ENCODE results near the gene PDE4B.
"Not testable (repeated sequence)": the region's sequence is repeated elsewhere in the genome, so short reads cannot be mapped to it uniquely, and the experiment has no call there.

PDE4B gene

DNA sequence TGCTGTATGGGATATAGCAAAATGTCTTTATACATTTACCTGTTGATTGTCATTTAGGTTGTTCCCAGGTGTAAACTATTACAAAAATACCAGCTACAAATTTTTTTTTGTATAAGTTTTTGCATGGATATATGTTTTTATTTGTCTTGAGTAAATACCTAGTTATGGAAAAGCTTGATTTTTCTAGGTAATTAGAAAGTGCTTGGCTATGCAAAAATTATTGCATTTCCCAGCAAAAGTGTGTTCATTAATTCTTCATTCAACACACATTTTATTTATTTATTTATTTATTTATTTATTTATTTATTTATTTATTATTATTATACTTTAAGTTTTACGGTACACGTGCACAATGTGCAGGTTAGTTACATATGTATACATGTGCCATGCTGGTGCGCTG, 22.1 kb downstream of the PDE4B start:
- DNase-seq (ENCODE audit: low read depth) = no peak

- no peak for DNase-seq (ENCODE audit: low read depth)
Observed at GRCh38 chr1:65817891-65818290, 25.2 kb downstream of the PDE4B start.

- DNase-seq (ENCODE audit: low read depth) = no peak
Observed at GRCh38 chr1:65818966-65819365, 26.3 kb downstream of the PDE4B start.

- DNase-seq (ENCODE audit: low read depth) = peak; percentile 86
Observed at GRCh38 chr1:65820983-65821382, 28.3 kb downstream of the PDE4B start.

- DNase-seq (ENCODE audit: low read depth) = no peak
Observed at GRCh38 chr1:65821386-65821785, 28.7 kb downstream of the PDE4B start.

DNA sequence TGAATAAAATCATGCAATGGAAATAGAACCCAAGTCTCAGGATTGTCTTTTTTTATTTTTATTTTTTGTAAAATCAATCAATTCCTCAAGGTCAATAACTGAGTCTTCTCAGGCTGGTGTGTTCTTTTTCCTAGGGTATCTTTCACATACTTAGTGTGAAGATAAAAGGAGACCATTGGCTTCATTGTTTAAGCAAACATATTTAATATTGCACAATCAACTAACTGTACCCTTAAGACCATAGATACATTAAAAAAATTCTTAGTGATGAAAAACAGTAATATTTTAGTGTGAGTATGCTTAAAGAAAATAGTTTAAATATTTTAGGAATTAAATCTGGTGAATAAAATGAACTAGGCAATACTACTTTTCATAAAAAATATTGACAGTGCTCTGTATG, 31.4 kb downstream of the PDE4B start:
- no peak for DNase-seq (ENCODE audit: low read depth)

GRCh38 chr1:65825741-65826140, 33.0 kb downstream of the PDE4B start:
- DNase-seq (ENCODE audit: low read depth) = no peak

DNA sequence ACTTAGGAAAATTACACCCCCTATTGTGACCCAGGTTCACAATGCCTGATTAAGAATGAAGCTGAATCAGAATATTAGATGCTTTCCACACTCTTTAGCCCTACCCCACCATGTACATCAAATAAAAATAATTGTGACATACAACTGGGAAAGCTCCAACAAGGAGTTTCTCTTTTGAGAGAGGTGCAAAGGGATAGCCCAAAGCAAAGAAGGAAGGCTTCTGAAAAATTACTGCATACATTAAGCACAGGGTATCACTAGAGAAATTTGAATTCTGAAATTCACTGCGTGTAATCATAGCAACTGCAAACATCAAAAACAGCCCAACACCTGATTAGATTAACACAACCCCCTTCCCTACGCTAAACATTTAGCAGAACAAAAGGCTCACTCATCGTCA, 34.1 kb downstream of the PDE4B start:
- no peak for DNase-seq (ENCODE audit: low read depth)

- no peak for DNase-seq (ENCODE audit: low read depth)
Observed at GRCh38 chr1:65827346-65827745, 34.7 kb downstream of the PDE4B start.

DNA sequence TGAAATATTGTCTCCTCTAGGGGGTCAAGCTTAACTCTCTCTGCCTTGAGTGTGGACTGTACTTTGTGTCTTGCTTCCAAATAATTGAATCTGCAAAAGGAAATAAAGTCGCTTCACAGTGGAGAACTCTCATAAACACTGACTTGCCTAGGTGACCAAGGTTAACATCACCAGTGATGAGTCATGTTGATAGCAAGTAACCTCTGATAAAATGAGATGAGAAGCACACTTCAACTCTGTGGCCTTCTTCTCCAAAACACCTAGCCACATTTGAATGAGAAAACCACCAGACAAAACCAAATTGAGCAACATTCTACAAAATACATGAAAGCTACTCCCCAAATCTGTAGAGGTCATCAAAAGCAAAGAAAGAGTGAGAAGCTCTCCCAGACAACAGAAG, 37.6 kb downstream of the PDE4B start:
- no peak for DNase-seq (ENCODE audit: low read depth)

DNA sequence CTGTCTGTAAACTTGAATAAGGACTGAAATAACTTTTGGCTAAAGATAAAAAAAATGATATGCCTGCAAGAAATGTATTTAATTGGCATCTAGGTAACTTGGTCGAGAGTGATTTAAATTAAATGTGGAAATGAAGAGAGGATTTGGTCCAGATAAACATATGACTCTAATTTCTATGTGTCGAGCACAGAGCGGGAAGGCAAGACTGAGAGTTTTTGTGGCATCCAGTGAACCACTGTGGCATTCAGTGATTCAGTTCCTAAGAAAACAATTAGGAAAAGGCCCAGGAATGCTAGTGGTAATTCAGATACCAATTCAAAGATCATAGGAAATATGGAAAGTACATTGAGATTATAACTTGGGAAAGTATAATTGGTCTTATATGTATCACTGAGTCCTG, 39.6 kb downstream of the PDE4B start:
- DNase-seq (ENCODE audit: low read depth) = no peak

DNA sequence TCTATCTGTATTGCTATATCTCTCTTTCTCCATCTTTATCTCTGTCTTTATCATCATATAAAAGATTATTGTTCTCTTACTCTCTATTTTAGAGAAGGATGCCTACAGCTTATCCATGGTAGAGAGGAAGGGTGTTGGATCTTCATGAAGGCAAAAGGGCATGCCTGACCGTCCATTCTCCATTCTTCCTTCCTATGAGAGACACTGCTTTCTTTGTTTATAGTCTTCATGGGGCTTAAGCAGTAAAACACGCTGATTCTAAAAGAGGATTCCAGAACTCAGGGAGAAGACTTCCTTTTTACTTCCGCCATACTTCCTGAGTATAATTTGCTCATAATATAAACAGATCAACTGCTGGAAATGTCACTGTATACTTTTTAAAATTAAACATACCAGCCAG, 44.0 kb downstream of the PDE4B start:
- DNase-seq (ENCODE audit: low read depth) = no peak

DNA sequence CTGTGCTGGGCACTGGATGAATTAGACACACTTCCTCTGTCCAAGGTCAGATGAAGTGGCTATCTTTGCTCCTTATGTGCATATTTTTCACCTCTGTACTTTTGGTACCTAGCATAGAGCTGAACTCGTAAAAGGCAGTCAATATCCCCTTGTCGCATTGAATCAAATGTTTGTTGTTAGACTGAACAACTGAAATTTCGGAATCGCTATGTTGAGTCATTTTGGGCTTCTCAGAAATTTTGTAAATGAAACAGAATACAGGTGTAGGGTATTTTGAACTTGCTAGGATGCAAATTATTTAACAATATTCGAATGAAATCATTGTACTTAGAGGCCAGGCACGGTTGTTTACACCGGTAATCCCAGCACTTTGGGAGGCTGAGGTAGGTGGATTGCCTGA, 48.0 kb downstream of the PDE4B start:
- no peak for DNase-seq (ENCODE audit: low read depth)

DNA sequence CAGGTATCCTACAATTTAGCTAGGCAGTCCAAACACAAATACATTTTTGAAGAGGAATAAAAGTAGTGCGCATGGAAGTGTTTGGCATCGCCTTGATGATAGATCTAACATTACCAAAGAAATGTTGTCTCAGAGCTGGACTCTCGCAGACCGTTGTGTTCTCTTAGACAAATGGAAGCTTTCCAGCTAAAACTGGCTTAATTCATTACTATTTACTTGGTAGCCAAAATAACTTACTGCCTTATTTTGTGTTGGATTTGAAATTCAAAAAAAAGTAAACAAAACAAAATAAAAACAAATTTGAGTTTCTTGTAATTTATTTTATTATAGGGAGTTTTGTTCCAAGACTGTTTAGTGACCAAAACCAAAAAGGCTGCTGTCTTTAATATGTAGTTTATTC, 51.6 kb downstream of the PDE4B start:
- no peak for DNase-seq (ENCODE audit: low read depth)

DNA sequence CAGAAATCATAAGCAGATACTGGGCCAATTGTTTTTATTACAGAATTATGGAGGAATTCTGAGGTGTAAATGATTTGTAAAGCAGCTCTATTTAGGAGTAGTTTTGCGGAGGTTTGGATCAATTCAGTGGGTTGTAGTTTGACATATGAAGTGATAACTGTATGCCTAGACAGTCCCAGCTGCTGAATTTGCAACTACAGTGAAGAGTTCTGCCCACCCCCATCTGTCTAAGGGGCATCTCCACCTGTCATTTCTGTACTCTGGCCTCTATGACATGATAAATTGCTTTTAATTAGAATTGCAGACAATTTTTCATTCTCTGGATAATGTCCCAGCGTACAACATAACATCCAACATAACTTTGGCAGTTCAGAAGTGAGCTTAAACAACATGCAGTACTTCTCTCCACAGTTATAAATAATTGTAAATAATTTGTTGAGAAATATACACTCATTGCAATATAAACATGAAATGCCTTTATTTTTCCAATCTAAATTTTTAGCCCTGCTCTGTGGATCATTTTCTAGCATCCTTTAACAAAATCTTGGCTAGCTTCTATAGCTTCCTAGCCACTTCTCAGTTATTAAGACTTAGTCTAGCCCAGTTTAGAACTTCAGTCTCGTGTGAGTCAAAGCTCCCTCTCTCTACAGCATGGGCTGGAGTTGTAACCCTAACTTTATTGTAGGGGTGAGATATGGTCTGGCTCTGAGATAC, 52.3 kb downstream of the PDE4B start:
- DNase-seq (ENCODE audit: low read depth) = no peak

DNA sequence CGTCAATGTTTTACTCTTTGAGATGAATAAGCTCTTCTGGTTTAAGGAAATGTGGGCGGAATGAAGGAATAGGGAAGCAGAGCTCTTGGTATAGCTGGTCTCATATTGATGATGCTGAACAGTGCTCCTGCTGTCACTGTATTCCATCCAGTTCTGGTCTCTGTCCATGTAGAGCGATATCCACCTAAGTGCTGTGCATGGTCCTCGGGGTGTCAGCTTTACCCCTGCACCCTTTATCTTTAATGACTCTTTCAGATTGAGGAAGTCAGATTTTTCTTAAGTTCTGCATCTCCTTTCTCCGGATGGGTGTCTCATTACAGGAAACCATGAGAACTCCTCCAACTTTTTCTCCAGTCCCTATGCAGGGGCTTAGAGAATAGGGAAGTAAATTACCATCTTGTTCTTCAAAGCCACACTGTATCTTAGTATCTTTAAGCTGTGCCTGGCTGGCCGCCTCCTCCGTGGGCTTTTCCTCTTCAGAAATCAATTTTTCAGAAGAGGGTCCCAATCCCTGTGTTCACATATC, 52.9 kb downstream of the PDE4B start:
- no peak for DNase-seq (ENCODE audit: low read depth)

GRCh38 chr1:65846866-65847265, 54.2 kb downstream of the PDE4B start:
- no peak for DNase-seq (ENCODE audit: low read depth)

DNA sequence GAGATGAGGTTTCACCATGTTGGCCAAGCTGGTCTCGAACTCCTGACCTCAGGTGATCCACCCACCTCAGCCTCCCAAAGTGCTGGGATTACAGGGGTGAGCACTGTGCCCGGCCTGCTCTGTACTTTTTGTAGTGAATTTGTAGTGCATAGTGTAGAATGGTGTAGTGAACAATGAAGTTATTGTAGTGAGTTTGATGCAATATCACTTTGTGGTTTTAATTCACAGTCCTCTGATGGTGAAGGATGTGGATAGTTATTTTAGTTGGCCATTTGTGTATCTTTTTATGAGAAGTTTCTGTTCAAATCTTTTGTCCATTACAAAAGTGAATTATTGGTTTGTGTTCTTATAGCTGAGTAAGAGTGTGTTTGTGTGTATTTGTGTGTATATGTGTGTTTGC, 57.6 kb downstream of the PDE4B start:
- no peak for DNase-seq (ENCODE audit: low read depth)

- not testable (repeated sequence) for DNase-seq (ENCODE audit: low read depth)
Observed at GRCh38 chr1:65856591-65856990, 63.9 kb downstream of the PDE4B start.

DNA sequence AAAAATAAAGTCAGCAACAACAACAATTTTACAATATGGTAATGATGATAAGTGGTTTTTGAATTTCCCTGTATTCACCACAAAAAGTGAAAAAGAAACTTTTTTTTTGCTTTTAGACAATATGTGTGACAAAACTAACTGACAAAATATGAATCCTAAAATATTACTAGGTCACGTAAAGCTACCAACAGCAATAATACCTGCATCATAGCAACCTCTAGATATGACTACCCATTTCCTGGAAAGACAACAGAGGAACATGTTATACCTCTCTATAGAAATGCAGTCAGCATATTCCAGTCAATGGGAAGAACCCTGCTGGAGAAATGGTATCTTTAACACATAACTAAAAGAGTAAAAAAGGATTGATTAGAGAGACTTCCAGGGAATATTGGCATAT, 73.7 kb downstream of the PDE4B start:
- no peak for DNase-seq (ENCODE audit: low read depth)

- DNase-seq (ENCODE audit: low read depth) = no peak
Observed at GRCh38 chr1:65872301-65872700, 79.6 kb downstream of the PDE4B start.

GRCh38 chr1:65878342-65878741, 85.6 kb downstream of the PDE4B start:
- DNase-seq (ENCODE audit: low read depth) = not testable (repeated sequence)

DNA sequence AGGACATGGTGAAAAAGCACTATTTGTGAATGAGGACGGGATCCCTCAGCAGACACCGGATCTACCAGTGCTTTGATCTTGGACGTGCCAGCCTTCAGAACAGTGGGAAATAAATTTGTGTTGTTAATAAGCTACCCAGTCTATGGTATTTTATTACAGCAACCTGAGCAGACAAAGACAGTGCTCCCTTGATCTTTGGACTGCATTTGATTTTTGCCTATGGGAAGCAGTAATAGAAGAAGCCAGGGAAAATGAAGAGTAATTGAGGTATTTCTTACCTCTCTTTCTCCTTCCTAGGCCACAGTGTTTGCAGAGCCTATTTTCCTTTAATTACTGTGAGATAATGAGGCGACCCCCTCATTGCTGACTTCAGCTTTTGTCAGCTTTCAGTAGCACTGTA, 87.9 kb downstream of the PDE4B start:
- no peak for DNase-seq (ENCODE audit: low read depth)

- DNase-seq (ENCODE audit: low read depth) = no peak
Observed at GRCh38 chr1:65881067-65881594, 88.4 kb downstream of the PDE4B start.
